ENCODE results near the gene RFX3.

RFX3 gene

DNA sequence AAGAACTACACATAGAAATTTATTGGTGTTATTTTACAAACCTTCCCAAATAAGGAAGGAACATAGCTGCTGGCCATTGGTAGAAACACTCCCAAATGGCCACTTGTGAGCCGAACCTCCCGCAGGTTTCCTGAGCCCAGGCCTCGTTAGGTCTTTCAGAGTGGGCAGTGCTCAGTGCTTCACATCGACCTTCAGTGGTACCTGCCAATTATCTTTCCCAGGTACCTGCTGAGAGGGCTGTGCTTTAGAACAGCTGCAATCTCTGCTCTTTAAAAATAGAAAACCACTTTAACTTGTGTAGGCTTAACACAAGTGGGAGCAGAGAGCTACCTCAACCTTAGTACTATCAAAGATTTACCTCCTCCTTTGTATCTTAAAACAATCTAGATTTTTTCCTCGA is 334.1 kb downstream of the RFX3 start:
- no peak for DNase-seq

DNA sequence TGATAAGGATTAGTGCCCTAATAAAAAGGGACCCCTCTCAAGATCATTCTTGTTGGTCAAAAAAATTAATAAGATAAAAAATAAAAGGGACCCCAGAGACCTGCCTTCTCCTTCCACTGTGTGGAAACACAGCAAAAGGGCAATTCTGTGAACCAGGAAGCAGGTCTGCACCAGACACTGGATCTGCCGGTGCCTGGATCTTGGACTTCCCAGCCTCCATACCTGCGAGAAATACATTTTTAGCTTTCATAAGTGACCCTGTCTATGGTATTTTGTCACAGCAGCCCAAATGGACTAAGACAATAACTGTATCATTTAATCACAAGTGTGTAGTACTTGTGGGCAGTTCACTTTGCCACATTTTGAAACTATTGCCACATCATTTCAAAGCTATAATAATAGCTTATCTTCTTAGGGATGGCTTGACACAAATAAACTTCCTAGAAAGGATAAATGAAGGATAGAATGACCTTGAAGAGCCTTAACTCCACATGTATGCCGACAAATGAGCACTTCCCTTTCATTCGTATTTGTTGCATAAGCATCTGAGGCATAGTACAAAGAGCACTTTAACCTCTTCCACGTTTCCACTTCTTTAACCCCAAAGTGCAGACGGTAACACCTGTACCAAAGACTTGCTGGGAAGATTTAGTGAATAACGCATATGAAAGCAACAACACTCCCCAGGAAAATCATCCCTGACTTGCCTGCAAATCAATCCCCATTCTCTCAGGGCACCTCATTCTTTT is 336.5 kb downstream of the RFX3 start:
- DNase-seq, result no peak

DNA sequence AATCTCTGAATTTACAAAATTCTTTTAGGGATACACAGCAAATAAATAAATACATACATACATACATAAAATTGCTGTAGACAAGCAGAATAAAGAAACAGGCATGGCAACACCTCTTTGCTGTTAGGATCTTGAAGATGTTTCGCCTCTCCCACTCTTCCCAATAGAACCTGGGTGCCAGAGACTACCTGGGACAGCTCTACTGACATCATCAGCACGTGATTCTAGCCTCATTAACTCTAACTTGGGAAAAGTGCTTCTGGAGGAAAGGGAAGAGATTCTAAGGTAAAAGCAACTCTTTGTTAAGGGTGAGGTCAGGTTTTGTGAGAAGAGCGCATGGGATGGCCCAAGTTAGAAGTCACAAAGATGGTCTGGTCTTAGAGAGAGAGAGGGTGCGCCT is 339.1 kb downstream of the RFX3 start:
- no peak for DNase-seq

DNA sequence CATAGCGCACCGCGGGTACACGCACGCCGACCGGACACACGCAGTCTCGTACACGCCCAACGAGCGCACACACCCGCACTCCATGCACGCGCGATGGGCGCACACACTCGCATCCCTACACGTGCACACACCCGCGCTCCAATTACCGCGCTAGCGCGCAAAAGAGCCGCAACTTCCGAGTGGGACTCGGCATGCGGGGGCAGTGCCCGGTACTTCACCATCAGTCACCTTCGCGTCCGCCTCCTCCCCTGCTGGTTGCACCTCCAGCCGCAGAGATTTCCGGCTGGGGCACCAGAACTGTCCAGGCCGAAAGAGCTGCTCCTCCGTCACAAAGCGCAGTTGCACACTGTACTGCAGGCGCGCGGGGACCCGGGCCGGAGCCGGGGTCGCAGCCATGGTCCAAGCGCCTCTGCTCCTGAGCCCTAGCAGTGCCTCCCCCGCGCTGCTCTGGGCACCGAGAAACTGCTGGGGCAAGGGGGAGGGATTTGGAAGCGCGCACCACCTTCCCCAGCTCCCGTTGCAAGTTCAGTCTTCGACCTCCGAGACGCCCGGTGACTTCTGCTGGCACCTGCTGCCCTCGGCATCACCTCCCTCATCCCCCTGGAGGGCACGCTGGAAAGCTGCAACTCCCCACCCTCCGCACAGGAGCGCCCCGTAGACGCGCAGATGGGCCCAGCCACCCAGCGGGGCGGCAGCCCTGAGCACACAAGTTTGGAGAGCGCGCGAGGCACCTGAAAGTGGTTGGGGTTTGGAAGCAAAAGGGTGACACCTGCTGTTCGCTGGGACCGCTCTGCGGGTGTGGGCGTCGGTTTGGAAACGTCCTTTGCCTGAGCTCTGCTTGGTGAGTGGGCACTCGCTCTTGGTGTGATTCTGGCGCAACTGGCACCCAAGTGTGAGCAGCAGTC is 344.5 kb downstream of the RFX3 start:
- peak; percentile 37 for DNase-seq

DNA sequence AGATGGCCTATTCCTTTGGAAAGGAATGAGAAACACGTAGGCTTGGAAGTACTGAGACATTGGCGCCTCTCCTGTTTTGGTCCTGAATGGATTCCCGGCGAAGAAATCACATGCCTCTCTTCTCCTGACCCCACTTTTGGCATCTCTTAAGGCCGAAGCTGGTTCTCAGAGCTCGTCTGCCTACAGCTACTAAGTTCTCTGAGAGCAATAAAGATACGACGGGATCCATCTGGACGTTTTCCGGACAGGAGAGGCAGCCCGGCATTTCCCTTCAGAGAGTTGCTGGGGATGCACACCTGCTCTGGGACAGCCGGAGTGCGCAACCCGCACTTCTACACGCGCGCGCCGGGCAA is 345.1 kb downstream of the RFX3 start:
- no peak for DNase-seq

DNA sequence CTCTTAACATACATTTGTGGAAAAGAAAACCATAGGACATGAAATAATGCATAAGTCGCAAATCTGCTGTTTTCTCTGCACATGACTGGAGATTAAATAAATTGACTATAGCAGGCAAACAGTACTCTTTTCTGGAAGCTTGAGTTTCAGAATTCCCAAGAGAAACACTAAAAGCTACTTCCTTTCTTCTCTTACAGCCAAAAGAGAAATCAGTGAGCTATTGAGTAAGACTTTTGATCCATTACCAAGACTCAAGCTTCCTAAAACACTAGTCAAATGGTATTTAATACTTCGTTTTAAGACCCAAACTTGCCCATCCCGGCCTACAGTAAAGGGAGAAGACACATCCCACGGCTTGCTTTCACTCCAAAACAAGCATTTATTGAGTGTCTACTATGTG is 346.1 kb downstream of the RFX3 start:
- DNase-seq, result no peak

DNA sequence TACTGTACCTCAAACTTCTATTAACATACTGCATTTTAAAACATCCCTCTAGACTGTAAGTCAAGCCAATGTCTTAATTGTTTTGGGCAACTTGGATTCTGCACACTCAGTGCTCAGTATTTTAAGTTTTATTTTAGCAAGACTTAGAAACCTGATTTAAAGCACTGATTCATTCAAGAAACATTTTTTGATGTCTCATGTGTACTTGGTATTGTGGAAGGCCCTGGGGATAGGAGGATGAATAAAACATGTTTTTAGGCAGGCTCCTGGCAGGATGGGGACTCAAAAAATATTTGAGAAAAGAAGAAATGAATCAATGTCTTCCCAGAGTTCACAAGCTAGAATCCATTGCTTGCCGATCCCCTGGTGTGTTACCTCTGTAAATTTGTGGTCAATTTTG is 347.9 kb downstream of the RFX3 start:
- DNase-seq, result no peak

DNA sequence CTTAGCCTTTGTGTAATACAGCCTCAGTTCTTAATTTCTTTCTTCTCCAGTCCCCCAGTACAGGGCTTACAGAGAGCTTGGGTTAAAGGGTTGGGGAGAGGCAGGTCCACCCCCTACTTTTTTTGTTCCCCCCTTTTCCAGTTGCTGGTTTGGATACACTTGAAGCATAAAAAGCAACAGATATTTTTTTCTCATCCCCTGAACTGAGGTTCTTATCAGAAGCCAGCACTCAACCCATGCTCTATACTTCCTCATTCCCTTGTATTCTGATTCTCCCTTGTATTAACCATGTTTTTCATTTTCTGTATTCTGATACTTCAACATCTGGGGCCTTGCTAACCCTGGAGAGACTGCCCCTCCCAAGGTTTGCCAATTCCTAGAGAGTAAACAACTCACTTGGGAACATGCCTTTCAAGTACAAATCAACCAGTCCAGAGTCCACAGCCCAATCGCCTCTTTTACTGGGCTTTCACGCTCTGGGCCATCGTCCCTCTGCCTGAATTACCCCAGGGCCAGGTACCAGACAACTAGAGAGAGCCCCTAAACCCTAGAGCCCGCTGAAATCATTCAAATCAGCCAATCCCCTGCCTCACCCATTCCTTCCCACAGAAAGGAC is 348.5 kb downstream of the RFX3 start:
- no peak for DNase-seq

DNA sequence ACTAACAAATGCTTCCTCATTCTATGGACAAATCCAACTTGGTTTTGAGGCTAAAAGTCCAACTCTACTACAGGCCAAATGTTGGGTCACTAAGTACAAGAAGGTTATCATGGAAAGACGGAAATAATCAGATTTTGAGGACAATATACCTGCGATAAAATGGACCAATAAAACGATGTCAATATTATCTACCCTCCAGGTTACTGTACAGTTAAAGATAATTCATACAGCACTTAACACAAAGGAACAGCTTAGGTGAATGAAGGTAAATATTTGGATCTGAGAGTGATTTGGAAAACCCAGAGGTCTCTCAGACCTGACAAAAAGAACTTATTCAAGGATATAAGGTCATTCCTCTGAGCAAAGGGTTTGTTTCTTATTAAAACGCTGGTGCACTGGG is 352.4 kb downstream of the RFX3 start:
- no peak for DNase-seq

DNA sequence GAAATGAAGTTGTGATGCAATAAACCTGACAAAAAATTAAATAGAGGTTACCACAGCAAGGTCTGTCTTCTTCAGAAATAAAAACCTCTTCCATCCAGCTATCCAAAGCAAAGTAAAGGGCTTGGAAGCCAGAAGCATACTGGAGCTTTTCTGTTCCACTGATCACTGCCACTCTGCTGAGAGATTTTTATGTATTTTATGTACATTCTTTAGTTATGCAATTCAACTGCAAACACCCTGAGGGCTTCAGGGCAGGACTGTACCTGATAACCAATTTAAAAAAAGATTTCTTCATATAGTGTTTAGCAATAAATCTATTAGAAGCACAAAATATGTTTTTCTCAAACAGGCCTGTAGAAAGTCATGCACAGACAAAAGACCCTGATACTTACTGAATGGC is 355.0 kb downstream of the RFX3 start:
- no peak for DNase-seq
